GM20431 (cell line): ENCODE results near the gene C3orf18.

Experiments
- in situ Hi-C: fragments of 300-500 bp; cut with MseI, MboI; formaldehyde crosslinking; loops from one replicate; pipeline ENCODE4 v1.15.0; 2020; ENCODE audit warnings: low sequenced_read_pairs; ENCODE audit not compliant: unreplicated experiment

C3orf18 gene

GRCh38 chr3:50557915-50558314 is 9.6 kb downstream of the C3orf18 start:
- in situ Hi-C loops: no loop called here

DNA sequence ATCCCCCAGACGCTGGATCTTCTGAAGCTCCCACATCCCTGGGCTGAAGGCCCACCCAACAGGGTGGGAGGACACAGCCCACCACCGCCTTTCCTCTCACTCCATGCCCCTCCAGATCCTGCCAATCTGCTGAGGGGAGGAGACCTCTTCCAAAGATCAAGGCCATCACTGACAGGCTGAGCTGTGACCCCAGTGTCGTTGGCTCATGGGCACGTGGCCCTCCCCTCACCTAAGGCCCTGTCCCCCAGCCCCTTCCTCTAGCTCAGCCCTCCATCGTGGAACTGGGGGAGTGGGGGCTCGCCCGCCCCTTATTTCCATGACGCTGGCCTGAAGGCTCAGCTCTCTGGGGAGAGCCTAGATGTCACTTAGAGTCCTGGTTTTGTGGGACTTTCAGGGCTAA is 10.4 kb downstream of the C3orf18 start:
- in situ Hi-C loops: no loop called here

DNA sequence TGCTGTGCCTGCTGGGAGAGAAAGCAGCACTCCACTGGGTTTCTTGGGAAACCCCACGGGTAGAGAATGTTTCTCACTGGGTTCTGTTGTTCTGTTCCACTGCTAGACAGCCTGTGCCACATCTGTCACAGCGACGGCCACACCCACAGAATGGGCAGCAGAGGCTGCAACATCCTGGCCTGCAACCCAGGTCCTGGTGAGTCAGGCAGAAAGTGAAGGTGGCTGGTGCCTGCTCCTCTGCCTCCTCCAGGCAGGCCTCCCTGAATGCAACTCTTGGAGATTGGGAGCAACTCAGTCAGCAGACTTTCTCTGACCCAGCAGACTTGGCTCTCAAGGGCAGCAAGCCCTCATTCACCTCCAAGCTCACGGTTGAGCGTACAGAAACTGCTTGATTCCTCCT is 13.0 kb downstream of the C3orf18 start:
- in situ Hi-C loops: no loop called here

- in situ Hi-C loops: no loop called here
Observed at GRCh38 chr3:50552598-50552997, 14.9 kb downstream of the C3orf18 start.

- in situ Hi-C loops: no loop called here
Observed at GRCh38 chr3:50551681-50552435, 15.7 kb downstream of the C3orf18 start.

GRCh38 chr3:50551054-50551659 is 16.4 kb downstream of the C3orf18 start:
- in situ Hi-C loops: no loop called here

DNA sequence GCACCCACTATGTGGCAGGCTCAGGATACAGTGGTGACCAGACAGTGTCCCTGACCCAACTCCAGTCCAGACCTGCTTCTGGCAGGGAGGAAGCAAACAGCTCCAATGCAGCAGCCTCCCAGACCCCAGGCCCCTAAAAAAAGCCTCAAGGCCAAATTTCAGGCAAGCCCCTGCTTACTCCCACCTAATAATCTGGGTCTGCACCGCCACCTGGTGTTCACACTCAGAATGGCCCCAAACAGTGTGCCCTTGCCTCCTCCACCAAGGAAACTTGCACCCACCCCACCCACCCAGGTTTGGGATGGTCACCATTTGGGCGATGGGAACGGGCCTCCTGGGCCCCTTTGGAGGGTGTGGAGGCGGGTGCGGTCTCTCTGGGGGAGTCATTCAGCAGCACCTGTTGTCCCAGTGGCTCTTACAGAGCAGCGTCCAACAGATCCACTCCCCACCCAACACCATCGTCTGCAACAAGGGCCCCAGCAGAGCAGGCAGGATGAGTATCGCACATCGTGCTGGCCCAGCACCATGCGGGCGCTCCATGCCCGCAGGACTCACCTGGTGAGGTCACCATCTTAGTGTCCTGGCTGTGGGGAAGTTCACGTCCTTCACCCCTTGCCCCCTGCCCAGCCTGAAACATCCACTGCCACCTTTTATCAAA is 17.3 kb downstream of the C3orf18 start:
- in situ Hi-C loops: no loop called here

DNA sequence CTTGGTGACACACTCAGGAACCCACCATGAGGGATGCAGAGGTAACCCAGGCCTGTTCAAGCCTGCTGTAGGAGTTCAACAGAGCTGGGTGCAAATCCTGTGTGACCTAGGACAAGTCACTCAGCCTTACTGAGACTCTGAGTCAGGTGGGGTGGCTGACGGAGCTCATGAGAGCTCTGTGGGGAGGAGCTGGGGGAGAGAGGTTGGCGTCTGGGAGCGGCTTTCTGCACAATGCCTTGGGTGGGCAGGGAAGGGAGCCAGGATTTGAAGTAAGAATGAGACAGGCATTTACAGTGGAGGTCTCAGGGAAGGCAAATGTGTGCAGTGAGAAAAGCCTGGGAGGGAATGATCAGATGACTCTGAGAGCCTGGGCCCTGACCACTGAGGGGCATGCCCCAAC is 18.3 kb downstream of the C3orf18 start:
- in situ Hi-C loops: no loop called here

DNA sequence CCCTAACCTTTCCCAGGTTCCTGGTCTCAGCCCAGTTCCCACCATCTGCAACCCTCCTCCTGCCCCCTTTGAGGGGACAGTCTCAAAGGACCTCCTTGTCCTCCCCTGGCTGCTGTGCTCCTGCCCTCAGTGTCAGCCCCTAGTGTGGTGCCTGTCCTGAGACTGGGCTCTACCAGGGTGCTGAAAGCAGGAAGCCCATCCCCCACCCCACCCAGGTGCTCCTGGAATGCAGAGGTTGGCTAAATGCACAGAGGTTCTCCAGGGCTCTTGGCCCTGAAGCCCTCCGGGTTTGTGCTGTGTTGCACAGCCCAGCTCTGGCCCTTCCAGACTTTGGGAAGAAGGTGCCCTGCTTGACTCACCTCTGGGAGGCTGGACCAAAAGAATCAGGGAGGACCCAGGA is 21.8 kb downstream of the C3orf18 start:
- in situ Hi-C loops: no loop called here

- in situ Hi-C loops: no loop called here
Observed at GRCh38 chr3:50542177-50543034, 25.1 kb downstream of the C3orf18 start.

DNA sequence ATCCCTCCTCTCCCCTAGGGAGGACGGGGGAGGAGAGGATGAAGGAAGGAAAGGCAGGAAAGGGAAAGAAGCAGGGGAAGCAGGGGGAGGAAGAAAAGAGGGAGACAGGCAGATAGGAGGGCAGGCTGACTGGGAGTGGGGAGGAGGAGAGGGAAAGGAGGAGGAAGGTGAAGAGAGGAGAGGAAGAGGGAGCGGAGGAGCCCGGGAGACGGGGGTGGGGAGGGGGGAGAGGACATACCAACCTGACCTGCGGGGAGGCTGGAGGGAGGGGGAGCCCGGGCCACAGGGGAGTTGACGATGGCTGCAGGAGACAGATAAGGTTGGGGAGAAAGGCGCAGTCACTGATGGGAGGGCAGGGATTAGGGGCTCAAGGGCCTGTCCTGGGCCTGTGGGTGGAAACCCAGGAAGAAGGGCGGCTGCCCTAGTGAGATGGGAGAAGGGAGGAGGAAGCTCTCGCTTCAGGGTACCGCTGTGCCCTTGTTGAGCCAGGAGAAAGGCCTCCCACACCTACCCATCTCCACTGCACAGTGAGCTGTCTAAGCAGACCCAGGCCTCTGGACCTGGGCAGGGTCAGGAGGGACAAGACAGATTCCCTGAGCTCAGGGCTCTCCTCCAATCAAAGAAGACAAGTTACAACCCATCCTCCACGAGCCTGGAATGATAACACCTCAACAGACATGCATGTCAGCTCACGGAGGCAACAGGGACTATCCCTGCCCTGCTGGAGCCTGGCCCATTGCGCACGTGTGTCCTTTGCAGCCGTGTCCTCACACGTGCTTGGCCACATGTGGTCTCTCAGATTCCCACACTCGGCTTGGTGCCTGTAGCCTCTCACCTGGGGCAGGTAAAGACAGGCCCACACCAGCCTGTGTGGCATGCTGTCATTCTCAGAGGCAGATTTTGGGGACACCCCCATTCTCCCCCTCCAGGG is 27.9 kb downstream of the C3orf18 start:
- in situ Hi-C loops: no loop called here

DNA sequence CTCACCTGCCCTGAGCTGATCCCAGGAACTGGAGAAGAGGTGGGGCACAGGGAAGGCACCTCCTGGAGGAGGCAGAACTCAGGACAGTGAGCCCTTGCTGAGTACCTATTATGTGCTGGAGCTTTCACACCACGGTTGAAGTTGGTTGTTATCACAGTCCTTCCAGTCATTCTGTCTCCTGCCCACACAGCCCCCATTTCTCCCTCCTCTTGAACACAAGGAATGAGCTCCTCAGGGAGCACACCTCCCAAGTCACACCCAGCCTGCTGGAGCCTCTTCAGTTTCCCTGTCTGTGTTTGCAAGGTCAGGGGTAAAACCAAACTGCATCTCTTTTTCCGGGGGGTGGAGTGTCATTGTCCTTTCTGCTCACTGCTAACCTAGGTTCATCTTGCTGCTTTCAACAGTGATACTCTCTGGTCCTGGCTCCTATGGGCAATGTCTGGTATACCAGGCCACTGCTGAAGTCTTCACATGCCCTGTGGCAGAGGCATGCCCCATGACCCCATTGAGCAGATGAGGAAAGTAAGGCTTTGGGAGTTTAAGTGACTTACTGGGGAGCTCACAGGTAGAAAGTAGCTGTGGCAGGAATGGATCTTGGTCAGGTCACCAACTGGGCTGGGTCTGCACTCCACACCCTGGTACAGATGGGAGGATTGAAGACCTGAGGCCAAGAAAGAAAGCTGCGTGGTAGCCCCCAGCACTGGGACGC is 30.0 kb downstream of the C3orf18 start:
- in situ Hi-C loops: no loop called here

DNA sequence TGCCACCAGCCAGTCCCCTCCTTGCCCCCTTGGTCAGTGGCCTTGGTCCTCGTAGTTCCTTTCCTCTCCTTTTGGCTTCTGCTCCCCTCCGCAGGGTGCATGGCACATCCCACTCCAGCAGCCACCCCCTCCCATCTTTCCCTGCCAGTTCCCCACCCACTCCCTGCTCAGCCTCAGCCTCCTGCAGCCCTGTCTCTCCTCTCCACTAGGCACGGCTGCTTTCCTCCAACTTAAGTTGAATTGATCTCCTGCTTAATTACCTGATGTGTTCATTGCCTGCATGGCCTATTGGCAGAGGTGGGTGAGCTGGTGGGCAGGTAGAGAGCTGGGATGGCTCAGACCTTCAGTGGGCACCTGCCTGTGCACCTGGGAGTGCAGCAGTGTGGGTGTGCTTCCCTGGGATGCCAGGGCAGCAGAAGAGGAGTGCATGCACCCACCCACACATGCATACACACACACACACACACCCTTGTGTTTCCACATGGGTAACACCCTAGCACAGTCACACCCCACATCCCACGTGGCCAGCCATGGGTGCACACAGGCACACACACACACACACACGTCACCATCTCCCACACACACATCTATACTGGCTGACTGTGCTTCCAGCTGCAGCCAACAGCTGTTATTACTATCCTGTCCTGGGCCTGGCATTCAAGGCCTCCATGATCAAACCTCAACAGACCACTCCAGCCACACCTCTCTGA is 30.9 kb downstream of the C3orf18 start:
- in situ Hi-C loops: no loop called here

DNA sequence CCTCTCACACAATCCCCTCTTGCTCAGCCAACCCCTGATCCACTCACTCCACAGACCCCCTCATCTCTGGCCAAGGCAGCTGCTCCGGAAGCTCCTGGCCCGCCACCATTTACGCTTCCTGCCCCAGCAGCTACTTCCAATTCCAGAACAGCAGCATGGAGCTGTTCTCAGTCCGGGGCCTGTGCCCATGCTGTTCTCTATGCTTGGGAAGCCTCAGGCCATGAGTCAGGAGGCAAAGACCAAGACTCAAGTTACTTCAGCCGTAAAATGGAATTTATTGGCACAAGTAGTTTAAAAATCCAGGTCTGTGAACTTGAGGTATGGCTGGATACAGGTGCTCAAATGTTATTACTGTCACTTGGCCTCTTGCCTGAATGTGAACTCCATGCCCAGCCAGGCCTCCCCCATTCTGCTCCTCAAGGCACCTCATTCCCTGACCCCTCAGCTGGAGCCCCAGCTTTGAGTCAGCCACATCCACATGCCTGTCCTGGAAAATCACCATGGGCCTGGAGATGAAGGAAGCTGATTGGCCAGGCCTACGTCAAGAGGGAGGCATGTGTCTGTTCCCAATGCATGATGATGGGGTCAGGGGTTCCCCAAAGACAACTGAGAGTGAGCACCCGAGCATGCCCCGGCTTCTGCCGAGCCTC is 32.7 kb downstream of the C3orf18 start:
- in situ Hi-C loops: no loop called here

- in situ Hi-C loops: no loop called here
Observed at GRCh38 chr3:50533807-50534461, 33.6 kb downstream of the C3orf18 start.

GRCh38 chr3:50533316-50533715 is 34.2 kb downstream of the C3orf18 start:
- in situ Hi-C loops: no loop called here

GRCh38 chr3:50532062-50532705 is 35.4 kb downstream of the C3orf18 start:
- in situ Hi-C loops: no loop called here
